HepG2 (cell line): ENCODE results near the gene AP2B1. TPM values are rescaled to one million over a fixed set of nuclear protein-coding genes. Genes with fewer than 3 reads are reported as not detected.
"Not testable (repeated sequence)": the region's sequence is repeated elsewhere in the genome, so short reads cannot be mapped to it uniquely, and the experiment has no call there.

Experiments used
- ATAC-seq: fragments of 200-7000 bp; cut with Tn5 transposase; 3 replicates; pipeline ENCODE4 v1.9.1; 2020; ENCODE audit warnings: mild to moderate bottlenecking, moderate library complexity
- BruUV-seq: library from RNA; stranded (reverse); fragments of 400-500 nt; replicated peaks from 2 replicates; lab custom pipeline; 2021; lab: Mats Ljungman, UMichigan
- CTCF ChIA-PET: fragments of 300-600 bp; formaldehyde crosslinking; extraction: SDS; loops from one replicate; lab custom pipeline; 2021; ENCODE audit warnings: low total read pairs, inconsistent platforms, low intra/inter-chr PET ratio; lab: Yijun Ruan, JAX
- POLR2A ChIA-PET: fragments of 350-600 bp; sonication (Branson Sonifier 250); formaldehyde crosslinking; loops from one replicate; lab custom pipeline; 2020; ENCODE audit warnings: antibody characterized with exemption, inconsistent platforms; lab: Yijun Ruan, JAX
- DNase-seq: peaks from one replicate; pipeline ENCODE4 v3.0.0-alpha.2; 2015; ENCODE audit warnings: low spot score
- FAIRE-seq: peaks from 3 replicates; lab custom pipeline; 2011; peaks lifted over from hg19 to GRCh38; lab: Jason Lieb, UNC
- H2AFZ ChIP-seq: one replicate; pipeline ENCODE4 v1.6.1; 2011; ENCODE audit warnings: low read length, inconsistent platforms
- H3K27ac ChIP-seq: fragments of 300-600 bp; 3 replicates; pipeline ENCODE4 v1.8.0; 2011; ENCODE audit warnings: mixed run types, mild to moderate bottlenecking, mixed read lengths, low read length, inconsistent platforms; ENCODE audit not compliant: insufficient read depth; ENCODE audit errors: extremely low read length
- H3K27me3 ChIP-seq, 2 experiments: fragments of 200-600 bp in 1 of 2; 2 replicates in 1 of 2; 3 replicates in 1 of 2; pipeline versions ENCODE4 v1.6.0 to v1.8.0; 2011; ENCODE audit warnings: low read length in 2 of 2, mild to moderate bottlenecking in 2 of 2, moderate library complexity in 2 of 2, inconsistent platforms in 1 of 2; ENCODE audit not compliant: insufficient read depth in 2 of 2, control insufficient read depth in 1 of 2
- H3K36me3 ChIP-seq, 2 experiments: fragments of 200-600 bp in 1 of 2; replicated peaks in 1 of 2; 2 replicates in 1 of 2; 3 replicates in 1 of 2; pipeline versions ENCODE4 v1.5.1 to v1.8.0; 2011; ENCODE audit warnings: low read length in 2 of 2, inconsistent platforms in 1 of 2; ENCODE audit not compliant: insufficient read depth in 2 of 2, control insufficient read depth in 1 of 2
- H3K4me1 ChIP-seq: 2 replicates; pipeline ENCODE4 v1.5.1; 2012; ENCODE audit warnings: low read length, inconsistent platforms; ENCODE audit not compliant: insufficient read depth
- H3K4me2 ChIP-seq: 2 replicates; pipeline ENCODE4 v1.6.0; 2011; ENCODE audit warnings: low read depth, low read length, inconsistent platforms
- H3K4me3 ChIP-seq, 3 experiments: fragments of 200-600 bp in 1 of 3; sonication (generic), shearing (Covaris generic) in 1 of 3; replicated peaks in 1 of 3; 2 replicates each; pipeline ENCODE4 v1.5.1; 2011 to 2016; ENCODE audit warnings: low read length in 3 of 3, inconsistent platforms in 2 of 3, low read depth in 2 of 3, mild to moderate bottlenecking in 2 of 3, control low read depth in 1 of 3, mixed read lengths in 1 of 3; ENCODE audit not compliant: insufficient read depth in 1 of 3
- H3K79me2 ChIP-seq: one replicate; pipeline ENCODE4 v1.6.1; 2011; ENCODE audit warnings: low read length, inconsistent platforms; ENCODE audit not compliant: insufficient read depth
- H3K9ac ChIP-seq: 2 replicates; pipeline ENCODE4 v1.6.0; 2011; ENCODE audit warnings: mild to moderate bottlenecking, low read depth, low read length, inconsistent platforms; ENCODE audit not compliant: insufficient read depth
- H3K9me3 ChIP-seq: 2 replicates; pipeline ENCODE4 v1.5.1; 2012; ENCODE audit warnings: mild to moderate bottlenecking, low read length
- H4K20me1 ChIP-seq: 2 replicates; pipeline ENCODE4 v1.6.0; 2011; ENCODE audit warnings: inconsistent platforms, mild to moderate bottlenecking, low read length, moderate library complexity; ENCODE audit not compliant: insufficient read depth
- ZNF629 ChIP-seq: sonication (generic); formaldehyde crosslinking; conservative IDR thresholded peaks from 2 replicates; pipeline ENCODE4 v1.5.0; 2020; ENCODE audit warnings: missing genetic modification reagents
- ZNF747 ChIP-seq: sonication (generic); formaldehyde crosslinking; IDR thresholded peaks from 2 replicates; pipeline ENCODE4 v1.8.1; 2023; ENCODE audit warnings: missing genetic modification reagents, mild to moderate bottlenecking, borderline replicate concordance
- WGBS: methylation state at CpG from one replicate; pipeline ENCODE4 v1.1.6; 2017; ENCODE audit warnings: low lambda C conversion rate; 5-methylcytosine and 5-hydroxymethylcytosine counted together
- in situ Hi-C: cut with HindIII; loops from 2 replicates; pipeline ENCODE4 v1.10.0; 2017; ENCODE audit warnings: low pct_unique_long_range_greater_than_20kb; ENCODE audit not compliant: extremely low pct_ligation_motif_present
- intact Hi-C: fragments of 100-400 bp; cut with micrococcal nuclease; formaldehyde crosslinking; loops from one replicate; pipeline ENCODE4 v1.10.0; 2022; ENCODE audit not compliant: unreplicated experiment
- polyA plus RNA-seq, 8 experiments: library from polyadenylated mRNA; depleted of rRNA in 3 of 8; stranded (reverse) in 7 of 8; unstranded in 1 of 8; fragments of >200 nt; fragmentation: Illumina TruSeq in 4 of 8; extraction: Trizol in 4 of 8; gene quantifications; 2 replicates each; pipeline versions ENCODE4 v1.2.1 to v1.2.3, GENCODE V29; 2011 to 2016; ENCODE audit warnings: low read depth in 4 of 8, missing spikeins in 1 of 8, mixed read lengths in 1 of 8; ENCODE audit not compliant: insufficient read depth in 1 of 8
- total RNA-seq, 5 experiments: library from RNA; depleted of rRNA; stranded (reverse); fragments of >200 nt; fragmentation: Illumina TruSeq; extraction: Trizol; gene quantifications; 2 replicates each; pipeline ENCODE4 v1.2.3, GENCODE V29; 2016; ENCODE audit warnings: low read depth in 1 of 5

The AP2B1 gene
- total and polyA plus RNA-seq, 2 of the 13 experiments (the other 11 are each of a cell fraction or from before 2014, with no cell fraction given): 23.8 to 71.3 TPM

DNA sequence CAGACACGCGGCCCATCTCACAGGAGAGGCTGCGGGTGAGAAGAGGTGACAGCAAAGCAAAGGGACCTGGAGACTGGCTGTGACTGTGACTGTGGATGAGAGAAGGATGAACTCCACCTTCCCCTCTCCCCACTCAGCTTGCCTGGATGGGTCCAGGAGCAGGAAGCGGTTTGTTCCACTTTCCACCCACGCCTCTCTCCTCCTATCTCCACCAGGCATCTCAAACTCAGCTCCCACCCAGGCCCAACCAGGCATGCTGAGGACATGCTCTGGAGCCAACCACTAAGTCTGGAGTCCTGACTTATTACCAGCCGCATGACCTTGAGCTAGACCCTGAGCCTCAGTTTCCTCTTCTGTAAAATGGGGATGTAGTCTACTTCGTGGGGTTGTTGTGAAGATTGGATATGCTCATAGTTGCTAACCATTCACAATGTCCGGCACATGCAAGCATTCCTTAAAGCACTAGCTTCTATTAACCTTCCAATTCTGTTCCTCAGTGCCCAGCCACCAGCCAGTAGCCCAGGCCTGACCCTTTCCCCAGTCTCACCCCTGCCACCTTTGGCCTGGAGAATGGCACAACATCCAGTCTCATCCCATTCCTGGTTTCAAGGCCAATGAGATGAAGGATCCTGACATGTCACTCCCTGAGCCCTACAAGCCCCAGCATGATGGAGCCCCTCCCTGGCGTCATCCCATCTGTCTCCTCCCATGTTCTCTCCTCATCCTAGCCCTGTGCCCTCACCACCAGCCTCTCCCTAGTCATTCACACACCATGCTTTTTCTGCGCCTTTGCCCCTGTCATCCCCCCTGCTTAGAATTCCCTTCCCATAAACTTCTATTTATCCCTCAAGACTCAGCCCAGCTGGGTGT is 163.6 kb downstream of the AP2B1 start:
- Histone ChIP-seq H3K4me2 (peak overlapping the region; percentile 69), H3K27ac (no peak overlapping the region), H3K79me2 (no peaks in the 10 kb centered on the region), H3K4me3 (peak overlapping the region in 2 of 3 experiments; percentile 37 to 66; a peak in 3 of 6 replicates), H2AFZ (no peak overlapping the region), H3K4me1 (peaks cover 21% of the 10 kb centered on the region), H3K9ac (no peak overlapping the region), H3K36me3 (no peaks in the 10 kb centered on the region), H3K9me3 (no peaks in the 10 kb centered on the region), H4K20me1 (no peaks in the 10 kb centered on the region), H3K27me3 (peaks cover 3 to 61% of the 10 kb centered on the region in 2 experiments; a peak in 4 of 5 replicates)
- ChIA-PET POLR2A (no interaction called here), CTCF (no interaction called here)
- in situ Hi-C loops (no loop called here), intact Hi-C loops (no loop called here)
- 70% methylated on average over 7 of the region's 10 CpGs for WGBS
- FAIRE-seq (no peak), DNase-seq (no peak), ATAC-seq (no peak)
- no TSS peak for BruUV-seq
- TF ChIP-seq ZNF747 (CRISPR knock-in tag) (no peak), ZNF629 (CRISPR knock-in tag) (peak; percentile 88)

DNA sequence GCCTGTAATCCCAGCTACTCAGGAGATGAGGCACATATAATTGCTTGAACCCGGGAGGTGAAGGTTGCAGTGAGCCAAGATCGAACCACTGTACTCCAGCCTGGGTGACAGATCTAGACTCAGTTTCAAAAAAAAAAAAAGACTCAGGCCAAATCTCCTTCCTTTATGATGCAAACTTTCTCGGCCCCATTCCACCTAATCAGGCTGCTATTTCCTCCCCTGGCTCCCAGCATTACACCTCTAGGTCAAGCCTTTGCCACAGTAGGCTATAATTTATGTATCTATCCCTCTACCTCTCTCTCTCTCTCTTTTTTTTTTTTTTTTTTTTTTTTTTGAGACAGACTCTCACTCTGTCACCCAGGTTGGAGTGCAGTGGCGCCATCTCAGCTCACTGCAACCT is 164.4 kb downstream of the AP2B1 start:
- H3K36me3 ChIP-seq, in situ Hi-C loops, CTCF ChIA-PET, BruUV-seq, H3K4me3 ChIP-seq, H4K20me1 ChIP-seq, FAIRE-seq, H3K79me2 ChIP-seq, intact Hi-C loops, H3K9ac ChIP-seq, POLR2A ChIA-PET, H3K4me2 ChIP-seq, DNase-seq, H3K27ac ChIP-seq, H3K9me3 ChIP-seq, H2AFZ ChIP-seq, ATAC-seq: not testable (repeated sequence)
- Histone ChIP-seq H3K27me3 (peaks cover 2 to 53% of the 10 kb centered on the region in 2 experiments; a peak in 4 of 5 replicates), H3K4me1 (peaks cover 21% of the 10 kb centered on the region)
- WGBS: 67% methylated on average over 4 of the region's 4 CpGs
